Measurements from ENCODE around the gene TERF2IP.

GRCh38 chr16:75626806-75627205 lies 20.8 kb upstream of the TERF2IP start:
- peak; percentile 45; the same call in 1 of the 2 replicates for TF ChIP-seq POLR2AphosphoS5 (IDR thresholded peaks at IDR 0.05; ENCODE audit: low read depth, low read length)
- TF ChIP-seq POLR2A (IDR thresholded peaks at IDR 0.05; ENCODE audit: low read depth, low read length): no peak
- no peak for TF ChIP-seq TAF1 (IDR thresholded peaks at IDR 0.05; ENCODE audit: borderline replicate concordance, low read depth, low read length)

Measured in GM12892 (cell line).